SK-N-SH treated with all-trans-retinoic acid at 6 μM for 48 hours (cell line): ENCODE results near the gene ZDHHC9.
A peak's percentile ranks its signal among the peaks of the same experiment; 100 is the strongest.

Source experiments
- ATAC-seq: fragments of 200-7000 bp; cut with Tn5 transposase; 3 replicates; pipeline ENCODE4 v1.9.1; 2020; ENCODE audit warnings: mild to moderate bottlenecking, moderate library complexity
- ARNTL ChIP-seq: fragments of 450-650 bp; formaldehyde crosslinking; IDR thresholded peaks from 2 replicates; pipeline ENCODE4 v1.5.0; 2020; ENCODE audit warnings: low read depth, mild to moderate bottlenecking, moderate library complexity, borderline replicate concordance
- BACH2 ChIP-seq: fragments of 250-450 bp; sonication (Bioruptor Pico); IDR thresholded peaks from 2 replicates; pipeline ENCODE4 v1.9.0; 2021; ENCODE audit warnings: mild to moderate bottlenecking, borderline replicate concordance
- CREB5 ChIP-seq: fragments of 250-450 bp; sonication (Bioruptor Pico); IDR thresholded peaks from 2 replicates; pipeline ENCODE4 v1.5.1; 2020; ENCODE audit warnings: low read depth, mild to moderate bottlenecking, moderate library complexity
- CSDC2 ChIP-seq: fragments of 250-450 bp; sonication (Bioruptor Pico); IDR thresholded peaks from 2 replicates; pipeline ENCODE4 v1.5.0; 2020; ENCODE audit warnings: mild to moderate bottlenecking, moderate library complexity
- CSRNP3 ChIP-seq: fragments of 250-450 bp; sonication (Bioruptor Pico); IDR thresholded peaks from 2 replicates; pipeline ENCODE4 v1.5.1; 2021; ENCODE audit warnings: mild to moderate bottlenecking, moderate library complexity
- ESRRG ChIP-seq: fragments of 250-450 bp; sonication (Bioruptor Pico); IDR thresholded peaks from 2 replicates; pipeline ENCODE4 v1.6.1; 2021; ENCODE audit warnings: mild to moderate bottlenecking
- GLIS3 ChIP-seq: fragments of 250-450 bp; sonication (Bioruptor Pico); IDR thresholded peaks from 2 replicates; pipeline ENCODE4 v1.5.0; 2020; ENCODE audit warnings: mild to moderate bottlenecking, moderate library complexity
- ISL1 ChIP-seq: fragments of 250-450 bp; sonication (Bioruptor Pico); IDR thresholded peaks from 2 replicates; pipeline ENCODE4 v2.1.2; 2022; ENCODE audit warnings: mild to moderate bottlenecking, moderate library complexity
- OSR1 ChIP-seq: fragments of 250-450 bp; sonication (Bioruptor Pico); IDR thresholded peaks from 2 replicates; pipeline ENCODE4 v1.8.0; 2022; ENCODE audit warnings: moderate library complexity, mild to moderate bottlenecking, inconsistent platforms
- PATZ1 ChIP-seq: fragments of 250-450 bp; sonication (Bioruptor Pico); IDR thresholded peaks from 2 replicates; pipeline ENCODE4 v1.8.0; 2020; ENCODE audit warnings: mild to moderate bottlenecking, moderate library complexity, borderline replicate concordance
- POU6F1 ChIP-seq: fragments of 250-450 bp; sonication (Bioruptor Pico); IDR thresholded peaks from 2 replicates; pipeline ENCODE4 v1.8.0; 2021; ENCODE audit warnings: low read depth, mild to moderate bottlenecking, moderate library complexity, borderline replicate concordance
- PPARA ChIP-seq: fragments of 250-450 bp; sonication (Bioruptor Pico); IDR thresholded peaks from 2 replicates; pipeline ENCODE4 v1.5.0; 2020; ENCODE audit warnings: mild to moderate bottlenecking, borderline replicate concordance
- SNAI2 ChIP-seq: fragments of 250-450 bp; sonication (Bioruptor Pico); IDR thresholded peaks from 2 replicates; pipeline ENCODE4 v1.5.0; 2020; ENCODE audit warnings: mild to moderate bottlenecking, moderate library complexity
- TCF4 ChIP-seq: fragments of 250-450 bp; sonication (Bioruptor Pico); IDR thresholded peaks from 2 replicates; pipeline ENCODE4 v1.8.0; 2021; ENCODE audit warnings: mild to moderate bottlenecking, moderate library complexity, borderline replicate concordance
- TOX ChIP-seq: fragments of 250-450 bp; sonication (Bioruptor Pico); IDR thresholded peaks from 2 replicates; pipeline ENCODE4 v1.8.0; 2021; ENCODE audit warnings: mild to moderate bottlenecking, moderate library complexity, borderline replicate concordance
- TSHZ2 ChIP-seq: fragments of 250-450 bp; sonication (Bioruptor Pico); IDR thresholded peaks from 2 replicates; pipeline ENCODE4 v1.5.0; 2020; ENCODE audit warnings: mild to moderate bottlenecking, moderate library complexity
- ZC3H10 ChIP-seq: fragments of 250-450 bp; sonication (Bioruptor Pico); IDR thresholded peaks from 2 replicates; pipeline ENCODE4 v1.5.1; 2021; ENCODE audit warnings: mild to moderate bottlenecking, moderate library complexity
- ZFP3 ChIP-seq: fragments of 250-450 bp; sonication (Bioruptor Pico); IDR thresholded peaks from 2 replicates; pipeline ENCODE4 v1.5.0; 2020; ENCODE audit warnings: mild to moderate bottlenecking, moderate library complexity
- ZFP30 ChIP-seq: fragments of 450-650 bp; formaldehyde crosslinking; IDR thresholded peaks from 2 replicates; pipeline ENCODE4 v1.5.0; 2022; ENCODE audit warnings: mild to moderate bottlenecking, moderate library complexity
- ZNF565 ChIP-seq: fragments of 450-650 bp; formaldehyde crosslinking; conservative IDR thresholded peaks from 2 replicates; pipeline ENCODE4 v1.5.0; 2020; ENCODE audit warnings: low read depth, mild to moderate bottlenecking, moderate library complexity
- ZNF70 ChIP-seq: fragments of 450-650 bp; formaldehyde crosslinking; IDR thresholded peaks from 2 replicates; pipeline ENCODE4 v1.5.0; 2020; ENCODE audit warnings: mild to moderate bottlenecking, moderate library complexity
- ZNF8 ChIP-seq: fragments of 450-650 bp; formaldehyde crosslinking; IDR thresholded peaks from 2 replicates; pipeline ENCODE4 v1.5.0; 2020; ENCODE audit warnings: mild to moderate bottlenecking, moderate library complexity

Gene ZDHHC9

GRCh38 chrX:129843459-129844306 is at the start of gene ZDHHC9:
Gene ZDHHC9, minus strand, starts transcription at chrX:129843886. Its CDS starts 1,941 bp downstream, at chrX:129841945.
- TF ChIP-seq SNAI2: no peak
- no peak for TF ChIP-seq BACH2 (CRISPR knock-in tag)
- no peak for TF ChIP-seq ZNF8 (CRISPR knock-in tag)
- TF ChIP-seq CSDC2 (CRISPR knock-in tag): no peak
- TF ChIP-seq ESRRG (CRISPR knock-in tag): no peak
- no peak for TF ChIP-seq TSHZ2 (CRISPR knock-in tag)
- TF ChIP-seq PATZ1 (CRISPR knock-in tag): no peak
- TF ChIP-seq ZC3H10 (CRISPR knock-in tag): no peak
- no peak for TF ChIP-seq CREB5
- TF ChIP-seq TCF4 (CRISPR knock-in tag): no peak
- no peak for TF ChIP-seq PPARA (CRISPR knock-in tag)
- no peak for TF ChIP-seq ZFP30 (CRISPR knock-in tag)
- no peak for TF ChIP-seq OSR1 (CRISPR knock-in tag)
- no peak for TF ChIP-seq ARNTL (CRISPR knock-in tag)
- no peak for TF ChIP-seq POU6F1 (CRISPR knock-in tag)
- TF ChIP-seq ZNF565 (CRISPR knock-in tag): no peak
- no peak for TF ChIP-seq TOX (CRISPR knock-in tag)
- no peak for TF ChIP-seq CSRNP3 (CRISPR knock-in tag)
- no peak for TF ChIP-seq ZFP3
- no peak for TF ChIP-seq GLIS3 (CRISPR knock-in tag)
- ATAC-seq: peak; percentile 98

GRCh38 chrX:129877401-129877800 is 33.7 kb upstream of the ZDHHC9 start:
- ATAC-seq: no peak
- TF ChIP-seq PPARA (CRISPR knock-in tag): no peak
- no peak for TF ChIP-seq PATZ1 (CRISPR knock-in tag)
- no peak for TF ChIP-seq TCF4 (CRISPR knock-in tag)
- TF ChIP-seq TSHZ2 (CRISPR knock-in tag): no peak
- no peak for TF ChIP-seq GLIS3 (CRISPR knock-in tag)
- TF ChIP-seq ISL1: no peak
- TF ChIP-seq TOX (CRISPR knock-in tag): no peak
- TF ChIP-seq CSDC2 (CRISPR knock-in tag): no peak
- TF ChIP-seq ESRRG (CRISPR knock-in tag): no peak
- no peak for TF ChIP-seq ZNF565 (CRISPR knock-in tag)
- no peak for TF ChIP-seq POU6F1 (CRISPR knock-in tag)
- TF ChIP-seq OSR1 (CRISPR knock-in tag): no peak
- no peak for TF ChIP-seq ZNF70 (CRISPR knock-in tag)
- no peak for TF ChIP-seq SNAI2
